GM15510 (cell line): ENCODE data around the gene TOM1L2.

Experiments used
- POLR2A ChIP-seq: IDR thresholded peaks from 3 replicates; pipeline ENCODE4 v1.6.1; 2011; ENCODE audit warnings: borderline replicate concordance; ENCODE audit not compliant: insufficient read length; ENCODE audit errors: extremely low read depth

The TOM1L2 gene

GRCh38 chr17:17833658-17834357 lies 138.4 kb downstream of the TOM1L2 start:
- TF ChIP-seq POLR2A, result no peak

DNA sequence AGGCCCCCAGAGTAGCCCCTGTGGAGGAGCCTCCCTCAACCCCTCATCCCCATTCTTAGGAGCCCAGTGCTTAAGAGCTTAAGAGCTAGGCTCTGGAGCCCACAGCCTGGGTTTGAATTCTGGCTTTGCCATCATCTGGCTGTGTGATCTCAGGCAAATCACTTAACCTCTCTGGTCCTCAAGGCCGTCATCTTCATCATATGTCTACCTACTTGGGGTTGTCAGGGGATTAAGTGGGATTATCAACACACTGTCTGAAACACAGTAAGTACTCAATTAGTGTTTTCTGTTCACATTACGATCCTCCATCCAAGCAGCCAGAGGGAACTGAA lies 140.2 kb downstream of the TOM1L2 start:
- no peak for TF ChIP-seq POLR2A

DNA sequence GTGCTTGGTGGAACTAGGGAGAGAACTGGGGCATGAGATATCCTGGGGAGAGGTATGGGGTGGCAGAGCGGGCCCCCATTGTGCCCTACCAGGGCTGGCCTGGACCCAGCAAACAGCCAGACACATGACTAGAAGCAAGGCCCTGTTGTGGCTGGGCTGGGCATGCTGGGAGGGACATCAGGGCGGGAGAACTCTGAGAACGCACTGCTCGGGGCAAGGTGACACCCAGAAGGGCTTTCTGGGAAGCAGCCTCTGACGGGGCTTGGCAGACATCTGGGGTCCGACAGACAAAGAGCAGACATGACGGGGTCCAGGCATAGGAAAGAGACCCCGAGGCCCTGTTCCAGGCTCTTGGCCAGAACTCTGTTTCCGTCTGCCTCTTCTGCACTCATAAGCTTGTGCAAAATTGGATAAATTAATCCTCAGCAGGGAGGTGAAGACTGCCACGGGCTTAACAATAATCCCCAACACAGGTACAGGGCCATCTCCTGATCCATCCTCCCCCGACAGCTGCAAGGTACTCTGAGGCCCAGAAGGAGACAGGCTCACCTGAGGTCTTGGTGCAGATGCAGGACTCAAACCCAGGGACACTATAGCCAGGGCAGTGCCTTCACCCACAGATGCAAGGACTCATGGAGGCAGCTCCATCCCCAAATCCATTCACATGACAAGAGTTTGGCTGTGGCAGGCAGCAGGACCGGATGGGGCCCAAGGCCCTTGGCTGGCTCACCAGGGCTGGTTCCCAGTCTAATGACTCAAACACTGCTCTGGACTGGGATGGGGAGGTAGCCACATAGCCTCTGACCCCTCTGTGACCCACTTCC lies 140.8 kb downstream of the TOM1L2 start:
- no peak for TF ChIP-seq POLR2A

GRCh38 chr17:17830740-17831207 lies 141.4 kb downstream of the TOM1L2 start:
- no peak for TF ChIP-seq POLR2A

- no peak for TF ChIP-seq POLR2A
Measured at GRCh38 chr17:17830269-17830567, 142.0 kb downstream of the TOM1L2 start.

- TF ChIP-seq POLR2A, result no peak
Measured at GRCh38 chr17:17827826-17828621, 144.2 kb downstream of the TOM1L2 start.

GRCh38 chr17:17826942-17827785 lies 145.0 kb downstream of the TOM1L2 start:
- no peak for TF ChIP-seq POLR2A

DNA sequence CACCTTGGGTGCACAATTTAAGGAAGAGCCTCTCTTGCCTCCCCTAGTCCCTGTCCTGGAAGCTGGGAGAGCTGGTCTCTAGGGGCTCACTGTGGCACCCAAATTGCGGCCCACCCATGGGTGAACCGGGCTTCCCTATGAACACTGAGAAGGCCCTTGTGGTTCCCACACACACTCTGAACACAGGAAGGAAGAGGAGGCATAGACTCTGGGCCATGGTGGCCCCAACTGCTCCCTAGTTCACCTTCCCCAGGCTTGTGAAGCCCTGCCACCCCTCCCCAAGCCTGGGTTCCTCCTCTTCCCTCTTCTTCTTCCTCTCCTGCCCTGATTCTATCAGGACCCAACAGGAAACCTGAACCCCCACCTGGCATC lies 145.9 kb downstream of the TOM1L2 start:
- no peak for TF ChIP-seq POLR2A

- no peak for TF ChIP-seq POLR2A
Measured at GRCh38 chr17:17824783-17825614, 147.2 kb downstream of the TOM1L2 start.

DNA sequence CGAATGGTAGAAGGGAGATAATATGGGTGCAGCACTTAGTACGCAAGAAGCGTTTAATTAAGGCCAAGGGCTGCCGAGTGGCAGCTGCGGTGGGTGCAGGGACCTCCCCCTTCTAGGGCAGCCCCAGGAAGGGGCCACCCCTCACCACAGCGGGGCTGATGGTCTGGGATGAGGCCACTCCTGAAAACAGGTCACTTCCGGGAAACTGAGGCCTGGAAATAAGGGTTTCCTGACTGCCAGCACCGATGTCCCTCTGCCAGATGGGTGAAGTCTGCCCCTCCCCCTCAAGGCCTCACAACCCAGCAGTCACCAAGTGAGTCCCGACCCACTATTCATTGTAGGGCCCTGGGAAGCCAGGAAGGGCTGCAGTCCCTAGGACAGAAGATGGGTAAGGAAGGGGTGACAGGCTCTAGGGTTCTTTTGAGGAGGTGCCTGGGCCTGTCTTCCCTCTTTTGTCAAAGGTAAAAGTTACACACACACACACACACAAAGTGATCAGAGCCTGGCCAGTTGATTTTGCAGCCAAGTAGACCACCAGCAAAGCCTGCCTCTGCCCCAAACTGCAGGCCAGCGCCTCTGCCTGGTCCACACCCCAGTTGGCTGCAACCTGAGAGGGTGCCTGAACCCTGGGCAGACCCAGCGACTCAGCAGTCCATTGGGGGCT lies 147.9 kb downstream of the TOM1L2 start:
- no peak for TF ChIP-seq POLR2A

DNA sequence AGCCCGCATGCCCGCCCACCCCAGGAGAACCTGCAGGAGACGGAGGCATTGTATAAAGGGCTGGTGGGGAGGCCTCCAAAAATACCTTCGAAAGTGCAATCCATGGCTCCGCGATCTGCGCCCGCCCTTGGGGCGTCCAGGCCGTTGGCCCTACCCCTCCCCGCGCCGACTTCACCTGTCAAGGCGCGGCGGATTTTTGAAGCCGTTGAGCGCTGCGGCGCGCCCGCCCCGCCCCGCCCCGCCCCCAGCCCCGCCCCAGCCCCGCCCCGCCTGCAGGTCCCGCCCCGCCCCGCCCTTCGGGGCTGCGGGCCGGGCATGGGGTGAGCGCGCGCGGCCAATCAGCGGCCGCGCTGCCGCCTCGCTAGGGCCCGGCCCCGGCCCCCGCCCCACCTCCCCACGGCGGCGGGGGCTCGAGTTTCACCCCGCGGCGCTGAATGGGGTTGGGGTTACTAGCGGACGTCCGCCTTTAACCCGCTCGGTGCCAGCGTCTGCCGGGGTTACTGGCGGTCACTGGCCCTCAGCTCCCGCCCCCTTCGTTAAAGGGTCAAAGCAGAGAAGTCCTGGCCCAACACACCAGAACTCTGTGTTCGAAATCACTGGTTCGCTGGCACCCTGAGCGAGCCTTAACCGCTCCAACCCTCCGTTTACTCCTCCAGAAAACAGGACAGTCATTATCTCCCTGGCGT lies 148.6 kb downstream of the TOM1L2 start:
- TF ChIP-seq POLR2A, result peak; percentile 46

DNA sequence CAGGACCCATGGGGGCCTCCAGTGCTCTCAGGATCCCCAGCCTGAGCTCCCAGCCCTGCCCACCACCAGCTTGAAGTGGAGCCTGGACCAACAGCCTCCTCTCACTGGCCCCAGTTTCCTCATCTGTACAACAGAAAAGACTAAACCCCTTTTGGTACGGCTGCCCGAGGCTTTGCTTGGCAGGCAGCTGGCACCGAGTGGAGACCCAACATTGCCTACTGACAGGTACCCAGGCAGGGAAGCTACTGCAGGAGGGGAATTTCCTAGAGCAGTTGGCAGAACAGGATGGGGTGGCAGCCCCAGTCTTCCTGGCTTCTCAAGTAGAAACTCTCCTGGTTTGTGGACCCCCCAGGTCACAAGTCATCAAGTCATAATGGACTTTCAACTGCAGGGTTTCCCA lies 149.6 kb downstream of the TOM1L2 start:
- no peak for TF ChIP-seq POLR2A

DNA sequence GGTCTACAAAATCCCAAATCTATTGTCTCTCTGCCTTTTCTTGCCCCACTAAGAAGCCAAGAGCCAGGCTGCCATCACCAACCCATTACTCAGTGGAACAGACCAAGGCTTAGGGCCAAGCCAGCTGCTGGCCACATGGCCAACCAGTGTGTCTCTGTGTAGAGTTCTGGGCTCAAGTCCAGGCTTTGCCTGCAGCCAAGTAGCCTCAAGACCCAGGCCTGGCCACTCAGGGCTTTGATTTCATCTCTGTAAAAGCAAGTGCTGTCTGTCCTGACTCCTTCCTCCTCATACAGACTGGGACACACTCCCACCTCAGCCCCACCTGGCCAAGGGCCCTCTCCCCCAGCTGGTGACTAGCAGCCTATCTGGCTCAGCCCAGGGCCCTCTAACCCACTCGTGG lies 150.0 kb downstream of the TOM1L2 start:
- TF ChIP-seq POLR2A, result no peak
